PC-9 (cell line): ENCODE measurements around the gene TEN1. TPM values are rescaled to one million over a fixed set of nuclear protein-coding genes. Genes with fewer than 3 reads are reported as not detected.

Source experiments
- BruUV-seq: library from RNA; stranded (reverse); fragments of 400-500 nt; replicated peaks from 2 replicates; lab custom pipeline; 2021; lab: Mats Ljungman, UMichigan
- CTCF ChIA-PET: fragments of 300-600 bp; sonication (Branson Sonifier 250); formaldehyde crosslinking; loops from one replicate; lab custom pipeline; 2022; ENCODE audit warnings: antibody characterized with exemption; lab: Charles Lee
- POLR2A ChIA-PET: fragments of 300-600 bp; sonication (Branson Sonifier 250); formaldehyde crosslinking; loops from one replicate; lab custom pipeline; 2022; ENCODE audit warnings: antibody characterized with exemption; ENCODE audit not compliant: unreplicated experiment; lab: Charles Lee
- DNase-seq, 2 experiments: peaks; one replicate each; pipeline versions ENCODE4 v3.0.0 to v3.0.0-alpha.2; 2015 to 2022; ENCODE audit warnings: mixed read lengths in 1 of 2
- H2AFZ ChIP-seq: fragments of 200-600 bp; sonication (generic); 2 replicates; pipeline ENCODE4 v1.8.1; 2017; ENCODE audit warnings: antibody characterized with exemption
- H3F3A ChIP-seq: fragments of 200-600 bp; sonication (generic); 2 replicates; pipeline ENCODE4 v1.8.1; 2017; ENCODE audit warnings: antibody characterized with exemption, mild to moderate bottlenecking, low read depth; ENCODE audit not compliant: insufficient read depth
- H3K27ac ChIP-seq: fragments of 200-600 bp; sonication (generic); 2 replicates; pipeline ENCODE4 v1.6.1; 2016; ENCODE audit warnings: mixed run types
- H3K27me3 ChIP-seq: fragments of 200-600 bp; sonication (generic); 2 replicates; pipeline ENCODE4 v1.6.1; 2016; ENCODE audit warnings: low read depth, mixed run types; ENCODE audit not compliant: insufficient read depth
- H3K36me3 ChIP-seq: fragments of 200-600 bp; sonication (generic); 2 replicates; pipeline ENCODE4 v1.6.1; 2016; ENCODE audit warnings: low read depth, mixed run types
- H3K4me1 ChIP-seq: fragments of 200-600 bp; sonication (generic); replicated peaks from 2 replicates; pipeline ENCODE4 v1.6.1; 2016; ENCODE audit warnings: mixed run types; ENCODE audit not compliant: insufficient read depth
- H3K4me2 ChIP-seq: fragments of 200-600 bp; sonication (generic); 2 replicates; pipeline ENCODE4 v1.6.1; 2017; ENCODE audit warnings: mixed run types
- H3K4me3 ChIP-seq: fragments of 200-600 bp; sonication (generic); 2 replicates; pipeline ENCODE4 v1.6.1; 2016; ENCODE audit warnings: mixed run types
- H3K79me2 ChIP-seq: fragments of 200-600 bp; sonication (generic); 2 replicates; pipeline ENCODE4 v1.6.1; 2017; ENCODE audit warnings: low read depth, mixed run types
- H3K9me2 ChIP-seq: fragments of 200-600 bp; sonication (generic); 2 replicates; pipeline ENCODE4 v1.8.1; 2017; ENCODE audit warnings: mild to moderate bottlenecking; ENCODE audit not compliant: insufficient read depth
- H3K9me3 ChIP-seq: fragments of 200-600 bp; sonication (generic); 2 replicates; pipeline ENCODE4 v1.8.1; 2016; ENCODE audit warnings: low read depth; ENCODE audit not compliant: insufficient read depth
- H4K20me1 ChIP-seq: fragments of 200-600 bp; sonication (generic); 2 replicates; pipeline ENCODE4 v1.8.1; 2017; ENCODE audit not compliant: insufficient read depth
- EZH2 ChIP-seq: fragments of 200-600 bp; sonication (generic); IDR thresholded peaks from 2 replicates; pipeline ENCODE4 v1.8.0; 2017; ENCODE audit warnings: antibody characterized with exemption, low read depth
- intact Hi-C: fragments of 100-400 bp; cut with micrococcal nuclease; formaldehyde crosslinking; loops from one replicate; pipeline ENCODE4 v1.10.0; 2022; ENCODE audit not compliant: unreplicated experiment
- total RNA-seq: library from RNA; stranded (reverse); gene quantifications from 2 replicates; pipeline ENCODE4 v1.2.3, GENCODE V29; 2021
- TF ChIP-seq, protein P1 (sequence below): fragments of 200-600 bp; sonication (generic); conservative IDR thresholded peaks from 2 replicates; pipeline ENCODE4 v1.6.1; 2017; ENCODE audit warnings: mixed run types, antibody characterized with exemption, mild to moderate bottlenecking, moderate library complexity

The TEN1 gene
- total RNA-seq, 1 experiment from 2014 or later: 22.7 TPM

DNA sequence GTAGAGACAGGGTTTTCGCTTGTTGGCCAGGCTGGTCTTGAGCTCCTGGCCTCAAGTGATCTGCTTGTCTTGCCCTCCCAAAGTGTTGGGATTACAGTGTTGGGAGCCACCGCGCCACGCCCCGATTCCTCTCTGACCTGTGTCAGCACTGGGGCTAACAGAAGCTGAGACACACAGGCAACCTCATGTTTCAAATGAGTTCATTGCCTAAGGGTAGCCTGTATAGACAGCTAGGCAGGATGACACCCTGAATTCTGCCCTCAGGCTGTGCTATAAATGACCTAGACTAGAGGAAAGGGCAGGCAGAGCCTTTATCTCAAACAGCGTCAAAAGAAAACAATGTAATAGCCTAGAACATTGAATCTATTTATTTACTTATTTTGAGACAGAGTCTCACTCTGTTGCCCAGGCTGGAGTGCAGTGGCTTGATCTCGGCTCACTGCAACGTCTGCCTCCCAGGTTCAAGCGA is 19.3 kb downstream of the TEN1 start:
- Histone ChIP-seq H4K20me1 (no peaks in the 10 kb centered on the region), H3K4me3 (no peak overlapping the region), H3K79me2 (no peaks in the 10 kb centered on the region), H2AFZ (no peak overlapping the region), H3K4me1 (peaks cover 63% of the 10 kb centered on the region), H3K27me3 (no peaks in the 10 kb centered on the region), H3K9me2 (no peaks in the 10 kb centered on the region), H3K27ac (peak overlapping the region; percentile 92), H3F3A (peaks cover 67% of the 10 kb centered on the region), H3K36me3 (no peaks in the 10 kb centered on the region), H3K4me2 (peak overlapping the region; percentile 94), H3K9me3 (no peaks in the 10 kb centered on the region)
- CTCF ChIA-PET: interaction anchor here (0.5 to 0.8 kb wide), 5 partner anchors 11 to 366 kb away, joined by 3 to 18 read pairs (median 3); no protein-coding TSS in a partner anchor
- peak; percentile 64 to 92 for DNase-seq
- intact Hi-C loops: loop anchor here (1.0 kb wide), 1 partner anchor 15 kb away; no protein-coding TSS in a partner anchor
- POLR2A ChIA-PET: interaction anchor here (0.6 to 0.7 kb wide), 3 partner anchors 56 to 277 kb away, joined by 3 to 4 read pairs (median 3); no protein-coding TSS in a partner anchor
- no peak for TF ChIP-seq EZH2
- TF ChIP-seq, protein P1, sequence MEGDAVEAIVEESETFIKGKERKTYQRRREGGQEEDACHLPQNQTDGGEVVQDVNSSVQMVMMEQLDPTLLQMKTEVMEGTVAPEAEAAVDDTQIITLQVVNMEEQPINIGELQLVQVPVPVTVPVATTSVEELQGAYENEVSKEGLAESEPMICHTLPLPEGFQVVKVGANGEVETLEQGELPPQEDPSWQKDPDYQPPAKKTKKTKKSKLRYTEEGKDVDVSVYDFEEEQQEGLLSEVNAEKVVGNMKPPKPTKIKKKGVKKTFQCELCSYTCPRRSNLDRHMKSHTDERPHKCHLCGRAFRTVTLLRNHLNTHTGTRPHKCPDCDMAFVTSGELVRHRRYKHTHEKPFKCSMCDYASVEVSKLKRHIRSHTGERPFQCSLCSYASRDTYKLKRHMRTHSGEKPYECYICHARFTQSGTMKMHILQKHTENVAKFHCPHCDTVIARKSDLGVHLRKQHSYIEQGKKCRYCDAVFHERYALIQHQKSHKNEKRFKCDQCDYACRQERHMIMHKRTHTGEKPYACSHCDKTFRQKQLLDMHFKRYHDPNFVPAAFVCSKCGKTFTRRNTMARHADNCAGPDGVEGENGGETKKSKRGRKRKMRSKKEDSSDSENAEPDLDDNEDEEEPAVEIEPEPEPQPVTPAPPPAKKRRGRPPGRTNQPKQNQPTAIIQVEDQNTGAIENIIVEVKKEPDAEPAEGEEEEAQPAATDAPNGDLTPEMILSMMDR: no peak
- no TSS peak for BruUV-seq

DNA sequence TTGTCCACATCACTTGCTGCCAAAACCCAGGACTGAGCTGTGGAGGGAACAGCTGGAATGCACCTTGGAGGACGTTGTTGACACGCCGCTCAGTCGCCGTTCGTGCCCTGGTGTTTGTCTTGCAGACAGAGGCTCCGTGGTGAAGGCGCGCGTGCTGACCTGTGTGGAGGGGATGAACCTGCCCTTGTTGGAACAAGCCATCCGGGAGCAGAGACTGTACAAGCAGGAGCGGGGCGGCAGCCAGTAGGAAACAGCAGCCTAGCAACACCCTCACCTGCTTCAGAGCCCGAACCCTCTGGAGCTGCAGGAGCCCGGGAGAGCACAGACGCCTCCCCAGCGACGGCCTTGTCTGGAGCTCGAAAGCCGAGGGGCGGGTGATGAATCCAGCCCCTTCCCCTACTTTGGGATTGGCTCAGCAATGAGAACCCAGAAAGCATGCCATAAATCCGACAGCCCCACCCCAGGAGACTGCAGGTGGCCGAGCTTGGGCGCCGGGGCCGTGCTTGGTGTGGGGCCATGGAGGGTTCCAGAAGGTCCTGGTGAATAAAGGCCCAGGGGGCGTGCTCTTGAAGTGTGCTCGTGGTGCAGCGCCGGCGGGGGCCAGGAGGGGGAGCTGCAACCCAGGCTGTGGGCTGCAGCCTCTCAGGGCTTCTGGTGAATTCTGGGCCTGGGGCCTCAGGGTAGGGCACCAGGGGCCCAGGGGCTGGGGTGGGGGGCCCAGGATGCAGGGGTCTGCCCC is 21.1 kb downstream of the TEN1 start:
- H3K27ac ChIP-seq: no peak overlapping the region
- TF ChIP-seq EZH2: no peak
- TF ChIP-seq, protein P1: peak; percentile 88
- H3K9me2 ChIP-seq: no peaks in the 10 kb centered on the region
- H3K79me2 ChIP-seq: no peaks in the 10 kb centered on the region
- H3K4me2 ChIP-seq: no peak overlapping the region
- H3K4me1 ChIP-seq: peaks cover 51% of the 10 kb centered on the region
- intact Hi-C loops: loop anchor here (10.0 kb wide), 1 partner anchor 225 kb away; a partner anchor contains a TSS
- no peaks in the 10 kb centered on the region for H3K9me3 ChIP-seq
- no peaks in the 10 kb centered on the region for H3K27me3 ChIP-seq
- CTCF ChIA-PET: interaction anchor here (0.6 kb wide), 1 partner anchor 67 kb away, joined by 13 read pairs; no protein-coding TSS in a partner anchor
- peak in 1 of 2 experiments; percentile 52 for DNase-seq
- no peak overlapping the region for H2AFZ ChIP-seq
- peaks cover 55% of the 10 kb centered on the region for H3F3A ChIP-seq
- H3K4me3 ChIP-seq: no peak overlapping the region
- H4K20me1 ChIP-seq: no peaks in the 10 kb centered on the region
- BruUV-seq: no TSS peak
- POLR2A ChIA-PET: interaction anchor here (0.5 to 0.6 kb wide), 3 partner anchors 18 to 220 kb away, joined by 3 read pairs; partner anchors contain the start of gene EXOC7
- H3K36me3 ChIP-seq: no peaks in the 10 kb centered on the region

DNA sequence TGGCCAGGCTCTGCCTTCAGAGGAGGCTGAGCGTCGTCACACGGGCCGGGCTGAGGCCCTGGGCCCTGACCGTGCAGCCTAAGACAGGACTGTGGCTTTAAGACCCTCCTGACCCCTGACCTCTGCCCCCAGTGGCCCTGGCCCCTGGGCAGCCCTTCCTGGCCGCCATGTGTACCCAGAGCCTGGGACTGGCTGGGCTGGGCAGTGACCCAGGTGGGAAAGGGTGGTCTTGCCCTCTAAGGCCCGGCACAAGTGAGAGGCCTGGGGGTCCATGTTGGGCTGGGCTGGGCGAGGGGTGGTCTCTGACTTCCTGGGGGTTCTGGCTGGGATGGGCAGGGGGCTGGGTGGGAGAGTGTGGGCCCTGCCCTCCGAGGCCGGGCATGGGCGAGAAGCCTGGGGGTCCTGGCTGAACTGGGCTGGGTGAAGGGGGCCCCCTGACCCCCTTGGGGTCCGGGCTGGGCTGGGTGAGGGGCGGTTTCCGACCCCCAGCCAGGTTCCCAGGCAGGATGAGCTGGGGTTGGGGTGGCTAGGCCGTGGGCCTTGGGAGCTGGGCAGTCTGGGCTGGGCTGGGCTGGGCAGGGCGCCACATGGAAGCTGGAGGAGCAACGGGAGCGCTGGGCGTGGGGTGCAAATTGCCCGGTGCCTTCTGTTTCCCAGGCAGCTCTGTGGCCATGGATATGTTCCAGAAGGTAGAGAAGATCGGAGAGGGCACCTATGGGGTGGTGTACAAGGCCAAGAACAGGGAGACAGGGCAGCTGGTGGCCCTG is 21.9 kb downstream of the TEN1 start, which contains the start of gene CDK3:
TSS of gene CDK3 (plus strand) at position 101 of the 767 bp plus-strand sequence. CDS start at position 672, 571 bp downstream.
- H3K4me2 ChIP-seq: no peak within 1 kb of the TSS
- POLR2A ChIA-PET: interaction anchor here (0.6 kb wide), 1 partner anchor 221 kb away, joined by 3 read pairs; no protein-coding TSS in a partner anchor
- BruUV-seq: no TSS peak

More for the DNA sequence above, 21.9 kb downstream of the TEN1 start, which contains the start of gene CDK3:
- Histone ChIP-seq H4K20me1 (no peaks in the 10 kb centered on the region), H3K9me2 (no peaks in the 10 kb centered on the region), H3K4me3 (no peak within 1 kb of the TSS), H3K9me3 (no peaks in the 10 kb centered on the region), H3K27me3 (no peaks in the 10 kb centered on the region), H3K79me2 (no peaks in the 10 kb centered on the region), H3K27ac (no peak within 1 kb of the TSS), H3K36me3 (no peaks in the 10 kb centered on the region), H3K4me1 (peaks cover 44% of the 10 kb centered on the region), H2AFZ (no peak within 1 kb of the TSS), H3F3A (peaks cover 57% of the 10 kb centered on the region)
- CTCF ChIA-PET: interaction anchor here (0.6 kb wide), 1 partner anchor 66 kb away, joined by 13 read pairs; no protein-coding TSS in a partner anchor
- DNase-seq: no peak
- intact Hi-C loops: loop anchor here (10.0 kb wide), 1 partner anchor 226 kb away; a partner anchor contains a TSS
- TF ChIP-seq EZH2: no peak
- TF ChIP-seq, protein P1: peak; percentile 63
